ENCODE data around the gene FAM131B.

FAM131B gene

GRCh38 chr7:143363016-143363937 lies 764 bp upstream of the FAM131B start:
- DNase-seq = no peak

GRCh38 chr7:143361552-143362130 lies 872 bp downstream of the FAM131B start:
- in situ Hi-C loops (cut with MboI; ENCODE audit: low pct_unique_long_range_greater_than_20kb, low sequenced_read_pairs) = no loop called here
- no peak for DNase-seq

More at GRCh38 chr7:143363016-143363937, 764 bp upstream of the FAM131B start:
- in situ Hi-C loops (cut with MboI; ENCODE audit: low pct_unique_long_range_greater_than_20kb, low sequenced_read_pairs) = no loop called here

- in situ Hi-C loops (cut with MboI; ENCODE audit: low pct_unique_long_range_greater_than_20kb, low sequenced_read_pairs) = no loop called here
- DNase-seq = no peak
These were observed 1.5 kb downstream of the FAM131B start for GRCh38 chr7:143360788-143361551.

GRCh38 chr7:143359771-143360353 lies 2.7 kb downstream of the FAM131B start:
- no peak for DNase-seq
- in situ Hi-C loops (cut with MboI; ENCODE audit: low pct_unique_long_range_greater_than_20kb, low sequenced_read_pairs) = no loop called here

GRCh38 chr7:143358626-143359025 lies 3.9 kb downstream of the FAM131B start:
- no peak for DNase-seq
- in situ Hi-C loops (cut with MboI; ENCODE audit: low pct_unique_long_range_greater_than_20kb, low sequenced_read_pairs) = no loop called here

GRCh38 chr7:143356414-143357050 lies 6.0 kb downstream of the FAM131B start:
- no peak for DNase-seq
- in situ Hi-C loops (cut with MboI; ENCODE audit: low pct_unique_long_range_greater_than_20kb, low sequenced_read_pairs) = no loop called here

GRCh38 chr7:143355450-143356385 lies 6.8 kb downstream of the FAM131B start:
- no peak for DNase-seq
- in situ Hi-C loops (cut with MboI; ENCODE audit: low pct_unique_long_range_greater_than_20kb, low sequenced_read_pairs) = no loop called here

- DNase-seq = no peak
- in situ Hi-C loops (cut with MboI; ENCODE audit: low pct_unique_long_range_greater_than_20kb, low sequenced_read_pairs) = no loop called here
These were observed 7.5 kb downstream of the FAM131B start for GRCh38 chr7:143354965-143355364.

GRCh38 chr7:143354376-143354775 lies 8.1 kb downstream of the FAM131B start:
- in situ Hi-C loops (cut with MboI; ENCODE audit: low pct_unique_long_range_greater_than_20kb, low sequenced_read_pairs) = no loop called here
- DNase-seq = no peak

- in situ Hi-C loops (cut with MboI; ENCODE audit: low pct_unique_long_range_greater_than_20kb, low sequenced_read_pairs) = no loop called here
- no peak for DNase-seq
These were observed 9.9 kb downstream of the FAM131B start for GRCh38 chr7:143352531-143353002.

- in situ Hi-C loops (cut with MboI; ENCODE audit: low pct_unique_long_range_greater_than_20kb, low sequenced_read_pairs) = no loop called here
- DNase-seq = no peak
These were observed 10.9 kb downstream of the FAM131B start for GRCh38 chr7:143351574-143351973.

GRCh38 chr7:143351060-143351459 lies 11.5 kb downstream of the FAM131B start:
- no peak for DNase-seq
- in situ Hi-C loops (cut with MboI; ENCODE audit: low pct_unique_long_range_greater_than_20kb, low sequenced_read_pairs) = no loop called here

GRCh38 chr7:143347950-143348349 lies 14.6 kb downstream of the FAM131B start:
- no peak for DNase-seq
- in situ Hi-C loops (cut with MboI; ENCODE audit: low pct_unique_long_range_greater_than_20kb, low sequenced_read_pairs) = no loop called here

- DNase-seq = no peak
- in situ Hi-C loops (cut with MboI; ENCODE audit: low pct_unique_long_range_greater_than_20kb, low sequenced_read_pairs) = no loop called here
These were observed 16.5 kb downstream of the FAM131B start for GRCh38 chr7:143346018-143346417.

GRCh38 chr7:143345428-143345900 lies 17.0 kb downstream of the FAM131B start:
- in situ Hi-C loops (cut with MboI; ENCODE audit: low pct_unique_long_range_greater_than_20kb, low sequenced_read_pairs) = no loop called here
- DNase-seq = peak; percentile 37

- DNase-seq = no peak
- in situ Hi-C loops (cut with MboI; ENCODE audit: low pct_unique_long_range_greater_than_20kb, low sequenced_read_pairs) = no loop called here
These were observed 18.9 kb downstream of the FAM131B start for GRCh38 chr7:143343596-143343995.

- in situ Hi-C loops (cut with MboI; ENCODE audit: low pct_unique_long_range_greater_than_20kb, low sequenced_read_pairs) = no loop called here
- DNase-seq = no peak
These were observed 20.7 kb downstream of the FAM131B start for GRCh38 chr7:143341842-143342241.

- in situ Hi-C loops (cut with MboI; ENCODE audit: low pct_unique_long_range_greater_than_20kb, low sequenced_read_pairs) = no loop called here
- DNase-seq = no peak
These were observed 25.3 kb downstream of the FAM131B start for GRCh38 chr7:143337216-143337615.
